ENCODE measurements around the gene NUDT19. TPM values are rescaled to one million over a fixed set of nuclear protein-coding genes. Genes with fewer than 3 reads are reported as not detected.

NUDT19 gene
- total and polyA plus RNA-seq, 10 of the 15 experiments (the other 5 are each of a cell fraction or from before 2014, with no cell fraction given), result 8.5 to 31.0 (median 17.0) TPM

GRCh38 chr19:32691952-32692726, 518 bp downstream of the NUDT19 start (continued):
- TF ChIP-seq RAD51 (IDR thresholded peaks at IDR 0.05) (no peak), ESRRA (IDR thresholded peaks at IDR 0.05; ENCODE audit: low read length) (no peak), MXI1 (IDR thresholded peaks at IDR 0.05; ENCODE audit: low read depth, low read length) (no peak; the same call in 1 of the 2 replicates), ZNF687 (IDR thresholded peaks at IDR 0.05) (peak; percentile 78; the same call in 1 of the 2 replicates), TARDBP (IDR thresholded peaks at IDR 0.05; ENCODE audit: borderline replicate concordance) (no peak), DPF2 (IDR thresholded peaks at IDR 0.05) (peak; percentile 67; the same call in 1 of the 2 replicates), CREM (IDR thresholded peaks at IDR 0.05; ENCODE audit: low read depth) (peak; percentile 75), BHLHE40 (IDR thresholded peaks at IDR 0.05; ENCODE audit: borderline replicate concordance in 1 of 2, low read depth in 2 of 2, low read length in 1 of 2) (peak in 1 of 2 experiments; percentile 79; a peak in 2 of 4 replicates), SMARCA5 (IDR thresholded peaks at IDR 0.05) (peak; percentile 66; the same call in 1 of the 2 replicates), CREB1 (IDR thresholded peaks at IDR 0.05; ENCODE audit: low read depth) (peak; percentile 86), YY1 (IDR thresholded peaks at IDR 0.05; ENCODE audit: low read depth, low read length) (peak; percentile 46; the same call in 1 of the 2 replicates), ATF2 (IDR thresholded peaks at IDR 0.05; ENCODE audit: low read length) (no peak), RUNX3 (IDR thresholded peaks at IDR 0.05; ENCODE audit: low read length) (peak; percentile 66), MEF2A (IDR thresholded peaks at IDR 0.05; ENCODE audit: insufficient read depth, low read depth, low read length) (no peak), SPI1 (IDR thresholded peaks at IDR 0.05; ENCODE audit: borderline replicate concordance, insufficient read depth, low read depth, low read length) (no peak), SIN3A (IDR thresholded peaks at IDR 0.05; ENCODE audit: low read depth, low read length) (peak; percentile 11; the same call in 1 of the 2 replicates), CBX5 (IDR thresholded peaks at IDR 0.05; ENCODE audit: low read depth) (0 out of 2 replicates have a peak, but pooled peaks have one; percentile 32), FOXK2 (IDR thresholded peaks at IDR 0.05) (no peak), RELB (IDR thresholded peaks at IDR 0.05; ENCODE audit: low read depth) (no peak; the same call in 1 of the 2 replicates), HDGF (IDR thresholded peaks at IDR 0.05) (no peak), USF2 (IDR thresholded peaks at IDR 0.05; ENCODE audit: borderline replicate concordance, low read depth, low read length) (no peak), RCOR1 (conservative IDR thresholded peaks at IDR 0.05; ENCODE audit: low read depth, low read length) (no peak), NR2F1 (conservative IDR thresholded peaks at IDR 0.05) (peak; percentile 49; the same call in 1 of the 2 replicates), ZNF207 (IDR thresholded peaks at IDR 0.05; ENCODE audit: borderline replicate concordance) (no peak)
